HepG2 (cell line): ENCODE results near the gene SLC17A3.

Experiments used
- HMG20A ChIP-seq: IDR thresholded peaks from 2 replicates; pipeline ENCODE4 v1.6.1; 2016; ENCODE audit warnings: borderline replicate concordance
- IKZF4 ChIP-seq: sonication (generic); formaldehyde crosslinking; IDR thresholded peaks from 2 replicates; pipeline ENCODE4 v1.5.1; 2020; ENCODE audit warnings: borderline replicate concordance, mild to moderate bottlenecking, low read depth, missing genetic modification reagents; ENCODE audit errors: not compliant biosample characterization
- KDM4B ChIP-seq: sonication (generic); formaldehyde crosslinking; IDR thresholded peaks from 2 replicates; pipeline ENCODE4 v1.4.0; 2020; ENCODE audit warnings: missing genetic modification reagents
- PHF21A ChIP-seq: sonication (generic); formaldehyde crosslinking; IDR thresholded peaks from 2 replicates; pipeline ENCODE4 v1.5.0; 2020; ENCODE audit warnings: mild to moderate bottlenecking, missing genetic modification reagents
- SMARCE1 ChIP-seq: fragments of 450-650 bp; IDR thresholded peaks from 2 replicates; pipeline ENCODE4 v1.6.1; 2017; ENCODE audit warnings: borderline replicate concordance
- SNRNP70 ChIP-seq: fragments of 200-400 bp; formaldehyde crosslinking; IDR thresholded peaks from 2 replicates; pipeline ENCODE4 v1.6.1; 2017; ENCODE audit warnings: mild to moderate bottlenecking, low read depth, low read length, moderate library complexity
- ZNF225 ChIP-seq: sonication (generic); formaldehyde crosslinking; IDR thresholded peaks from 2 replicates; pipeline ENCODE4 v1.4.0; 2020; ENCODE audit warnings: mild to moderate bottlenecking, missing genetic modification reagents
- ZNF274 ChIP-seq: sonication (generic); formaldehyde crosslinking; IDR thresholded peaks from 2 replicates; pipeline ENCODE4 v1.5.1; 2020; ENCODE audit warnings: mild to moderate bottlenecking, missing genetic modification reagents
- TF ChIP-seq, protein P1 (sequence below): sonication (generic); formaldehyde crosslinking; IDR thresholded peaks from 2 replicates; pipeline ENCODE4 v1.5.0; 2020; ENCODE audit warnings: mild to moderate bottlenecking, missing genetic modification reagents, moderate library complexity
- TF ChIP-seq, protein P2 (sequence below): sonication (generic); formaldehyde crosslinking; IDR thresholded peaks from 2 replicates; pipeline ENCODE4 v1.9.0; 2022; ENCODE audit warnings: missing genetic modification reagents, mild to moderate bottlenecking, borderline replicate concordance
- TF ChIP-seq, protein P3 (sequence below): sonication (generic); formaldehyde crosslinking; IDR thresholded peaks from 2 replicates; pipeline ENCODE4 v1.4.0; 2020; ENCODE audit warnings: missing genetic modification reagents

DNA sequence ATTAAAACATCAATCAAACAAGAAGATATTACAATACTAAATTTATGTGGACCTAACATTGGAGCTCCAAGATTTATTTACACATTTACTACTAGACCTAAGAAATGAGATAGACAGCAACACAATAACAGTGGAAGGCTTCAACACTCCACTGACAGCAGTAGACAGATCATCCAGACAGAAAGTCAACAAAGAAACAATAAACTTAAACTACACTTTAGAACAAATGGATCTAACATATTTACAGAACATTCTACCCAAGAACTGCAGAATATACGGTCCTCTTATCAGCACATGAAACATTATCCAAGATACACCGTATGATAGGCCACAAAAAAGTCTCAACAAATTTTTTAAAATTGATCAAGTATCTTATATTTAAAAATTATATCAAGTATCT is 69.2 kb downstream of the SLC17A3 start:
- no peak for TF ChIP-seq IKZF4 (CRISPR knock-in tag)
- TF ChIP-seq, protein P1, sequence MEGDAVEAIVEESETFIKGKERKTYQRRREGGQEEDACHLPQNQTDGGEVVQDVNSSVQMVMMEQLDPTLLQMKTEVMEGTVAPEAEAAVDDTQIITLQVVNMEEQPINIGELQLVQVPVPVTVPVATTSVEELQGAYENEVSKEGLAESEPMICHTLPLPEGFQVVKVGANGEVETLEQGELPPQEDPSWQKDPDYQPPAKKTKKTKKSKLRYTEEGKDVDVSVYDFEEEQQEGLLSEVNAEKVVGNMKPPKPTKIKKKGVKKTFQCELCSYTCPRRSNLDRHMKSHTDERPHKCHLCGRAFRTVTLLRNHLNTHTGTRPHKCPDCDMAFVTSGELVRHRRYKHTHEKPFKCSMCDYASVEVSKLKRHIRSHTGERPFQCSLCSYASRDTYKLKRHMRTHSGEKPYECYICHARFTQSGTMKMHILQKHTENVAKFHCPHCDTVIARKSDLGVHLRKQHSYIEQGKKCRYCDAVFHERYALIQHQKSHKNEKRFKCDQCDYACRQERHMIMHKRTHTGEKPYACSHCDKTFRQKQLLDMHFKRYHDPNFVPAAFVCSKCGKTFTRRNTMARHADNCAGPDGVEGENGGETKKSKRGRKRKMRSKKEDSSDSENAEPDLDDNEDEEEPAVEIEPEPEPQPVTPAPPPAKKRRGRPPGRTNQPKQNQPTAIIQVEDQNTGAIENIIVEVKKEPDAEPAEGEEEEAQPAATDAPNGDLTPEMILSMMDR (CRISPR knock-in tag): no peak
- TF ChIP-seq SMARCE1: no peak
- no peak for TF ChIP-seq HMG20A (CRISPR knock-in tag)
- TF ChIP-seq, protein P2, sequence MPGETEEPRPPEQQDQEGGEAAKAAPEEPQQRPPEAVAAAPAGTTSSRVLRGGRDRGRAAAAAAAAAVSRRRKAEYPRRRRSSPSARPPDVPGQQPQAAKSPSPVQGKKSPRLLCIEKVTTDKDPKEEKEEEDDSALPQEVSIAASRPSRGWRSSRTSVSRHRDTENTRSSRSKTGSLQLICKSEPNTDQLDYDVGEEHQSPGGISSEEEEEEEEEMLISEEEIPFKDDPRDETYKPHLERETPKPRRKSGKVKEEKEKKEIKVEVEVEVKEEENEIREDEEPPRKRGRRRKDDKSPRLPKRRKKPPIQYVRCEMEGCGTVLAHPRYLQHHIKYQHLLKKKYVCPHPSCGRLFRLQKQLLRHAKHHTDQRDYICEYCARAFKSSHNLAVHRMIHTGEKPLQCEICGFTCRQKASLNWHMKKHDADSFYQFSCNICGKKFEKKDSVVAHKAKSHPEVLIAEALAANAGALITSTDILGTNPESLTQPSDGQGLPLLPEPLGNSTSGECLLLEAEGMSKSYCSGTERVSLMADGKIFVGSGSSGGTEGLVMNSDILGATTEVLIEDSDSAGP (CRISPR knock-in tag): no peak
- no peak for TF ChIP-seq KDM4B (CRISPR knock-in tag)
- no peak for TF ChIP-seq ZNF274 (CRISPR knock-in tag)
- TF ChIP-seq ZNF225 (CRISPR knock-in tag): no peak
- no peak for TF ChIP-seq SNRNP70
- TF ChIP-seq, protein P3, sequence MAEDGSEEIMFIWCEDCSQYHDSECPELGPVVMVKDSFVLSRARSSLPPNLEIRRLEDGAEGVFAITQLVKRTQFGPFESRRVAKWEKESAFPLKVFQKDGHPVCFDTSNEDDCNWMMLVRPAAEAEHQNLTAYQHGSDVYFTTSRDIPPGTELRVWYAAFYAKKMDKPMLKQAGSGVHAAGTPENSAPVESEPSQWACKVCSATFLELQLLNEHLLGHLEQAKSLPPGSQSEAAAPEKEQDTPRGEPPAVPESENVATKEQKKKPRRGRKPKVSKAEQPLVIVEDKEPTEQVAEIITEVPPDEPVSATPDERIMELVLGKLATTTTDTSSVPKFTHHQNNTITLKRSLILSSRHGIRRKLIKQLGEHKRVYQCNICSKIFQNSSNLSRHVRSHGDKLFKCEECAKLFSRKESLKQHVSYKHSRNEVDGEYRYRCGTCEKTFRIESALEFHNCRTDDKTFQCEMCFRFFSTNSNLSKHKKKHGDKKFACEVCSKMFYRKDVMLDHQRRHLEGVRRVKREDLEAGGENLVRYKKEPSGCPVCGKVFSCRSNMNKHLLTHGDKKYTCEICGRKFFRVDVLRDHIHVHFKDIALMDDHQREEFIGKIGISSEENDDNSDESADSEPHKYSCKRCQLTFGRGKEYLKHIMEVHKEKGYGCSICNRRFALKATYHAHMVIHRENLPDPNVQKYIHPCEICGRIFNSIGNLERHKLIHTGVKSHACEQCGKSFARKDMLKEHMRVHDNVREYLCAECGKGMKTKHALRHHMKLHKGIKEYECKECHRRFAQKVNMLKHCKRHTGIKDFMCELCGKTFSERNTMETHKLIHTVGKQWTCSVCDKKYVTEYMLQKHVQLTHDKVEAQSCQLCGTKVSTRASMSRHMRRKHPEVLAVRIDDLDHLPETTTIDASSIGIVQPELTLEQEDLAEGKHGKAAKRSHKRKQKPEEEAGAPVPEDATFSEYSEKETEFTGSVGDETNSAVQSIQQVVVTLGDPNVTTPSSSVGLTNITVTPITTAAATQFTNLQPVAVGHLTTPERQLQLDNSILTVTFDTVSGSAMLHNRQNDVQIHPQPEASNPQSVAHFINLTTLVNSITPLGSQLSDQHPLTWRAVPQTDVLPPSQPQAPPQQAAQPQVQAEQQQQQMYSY (CRISPR knock-in tag): no peak
- no peak for TF ChIP-seq PHF21A
